ENCODE data around the gene GPR139.

- TF ChIP-seq CTCF (IDR thresholded peaks at IDR 0.05): no peak
- TF ChIP-seq POLR2A (IDR thresholded peaks at IDR 0.05): no peak
These were observed 33.4 kb upstream of the GPR139 start for GRCh38 chr16:20107083-20107482.

Measured in uterus (tissue), 2 donors.